Measurements from ENCODE around the gene PLBD1.
A peak's percentile ranks its signal among the peaks of the same experiment; 100 is the strongest.

Gene PLBD1, protein sequence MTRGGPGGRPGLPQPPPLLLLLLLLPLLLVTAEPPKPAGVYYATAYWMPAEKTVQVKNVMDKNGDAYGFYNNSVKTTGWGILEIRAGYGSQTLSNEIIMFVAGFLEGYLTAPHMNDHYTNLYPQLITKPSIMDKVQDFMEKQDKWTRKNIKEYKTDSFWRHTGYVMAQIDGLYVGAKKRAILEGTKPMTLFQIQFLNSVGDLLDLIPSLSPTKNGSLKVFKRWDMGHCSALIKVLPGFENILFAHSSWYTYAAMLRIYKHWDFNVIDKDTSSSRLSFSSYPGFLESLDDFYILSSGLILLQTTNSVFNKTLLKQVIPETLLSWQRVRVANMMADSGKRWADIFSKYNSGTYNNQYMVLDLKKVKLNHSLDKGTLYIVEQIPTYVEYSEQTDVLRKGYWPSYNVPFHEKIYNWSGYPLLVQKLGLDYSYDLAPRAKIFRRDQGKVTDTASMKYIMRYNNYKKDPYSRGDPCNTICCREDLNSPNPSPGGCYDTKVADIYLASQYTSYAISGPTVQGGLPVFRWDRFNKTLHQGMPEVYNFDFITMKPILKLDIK

DNA sequence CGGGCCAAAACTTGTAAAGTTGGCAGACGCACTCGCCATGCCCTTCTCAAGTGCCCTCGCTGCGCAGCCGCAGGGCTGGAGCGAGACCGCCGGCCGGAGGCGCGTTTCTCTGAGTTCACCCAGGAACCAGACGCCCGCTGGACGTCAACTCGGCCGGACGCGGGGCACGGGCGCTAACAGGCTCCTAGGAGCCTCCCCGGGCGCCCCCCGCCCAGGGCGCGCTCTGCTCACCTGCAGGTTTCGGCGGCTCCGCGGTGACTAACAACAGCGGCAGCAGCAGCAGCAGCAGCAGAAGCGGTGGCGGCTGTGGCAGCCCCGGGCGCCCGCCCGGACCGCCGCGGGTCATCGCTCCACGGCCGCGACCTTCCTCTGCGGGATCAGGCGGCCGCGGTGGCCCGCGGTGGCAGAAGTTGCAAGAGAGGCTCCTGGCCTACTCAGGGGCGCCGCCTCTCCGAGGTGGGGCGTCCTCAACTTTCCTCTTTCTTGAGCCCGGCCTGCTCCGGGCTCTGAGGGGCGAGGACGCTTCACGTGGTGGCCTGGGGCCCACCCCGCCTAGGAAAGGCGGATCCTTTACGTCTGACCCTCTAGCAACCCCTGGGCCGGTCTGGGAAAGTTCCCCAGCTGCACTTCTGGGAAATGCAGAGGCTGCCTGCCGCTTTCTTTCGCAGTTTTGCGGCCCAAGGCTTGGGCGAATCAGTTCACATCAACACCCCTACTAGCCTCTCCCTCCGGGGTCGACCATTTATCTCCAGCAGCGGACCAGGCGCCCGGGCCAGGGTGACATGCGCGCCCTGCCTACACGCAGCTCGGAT is at the start of gene PLBD1:
Gene PLBD1 (minus strand): TSS at position 533 of the 812 bp plus-strand sequence. CDS start 187 bp downstream, at position 346.
- DNase-seq = peak in 1 of 2 experiments; percentile 35

DNA sequence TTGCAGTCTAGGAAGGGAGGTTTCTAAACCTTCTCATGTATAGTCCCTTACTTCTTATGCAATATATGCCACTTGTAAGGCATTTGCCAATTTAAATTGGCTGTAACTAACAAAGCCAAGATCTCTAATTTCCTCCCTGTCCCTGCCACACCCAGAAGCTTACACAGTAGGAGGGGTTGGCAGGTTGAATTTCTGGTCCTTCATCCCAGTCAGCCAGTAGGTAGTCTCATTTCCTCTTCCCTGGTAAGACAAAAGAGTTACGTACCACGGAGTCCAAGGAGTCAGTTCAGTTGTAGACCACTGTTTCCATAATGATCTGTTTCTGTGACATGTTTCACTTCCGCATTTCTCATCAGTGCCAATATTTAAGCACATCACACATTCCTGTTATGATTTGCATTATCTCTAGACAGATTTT is 47.0 kb upstream of the PLBD1 start:
- no peak for DNase-seq

DNA sequence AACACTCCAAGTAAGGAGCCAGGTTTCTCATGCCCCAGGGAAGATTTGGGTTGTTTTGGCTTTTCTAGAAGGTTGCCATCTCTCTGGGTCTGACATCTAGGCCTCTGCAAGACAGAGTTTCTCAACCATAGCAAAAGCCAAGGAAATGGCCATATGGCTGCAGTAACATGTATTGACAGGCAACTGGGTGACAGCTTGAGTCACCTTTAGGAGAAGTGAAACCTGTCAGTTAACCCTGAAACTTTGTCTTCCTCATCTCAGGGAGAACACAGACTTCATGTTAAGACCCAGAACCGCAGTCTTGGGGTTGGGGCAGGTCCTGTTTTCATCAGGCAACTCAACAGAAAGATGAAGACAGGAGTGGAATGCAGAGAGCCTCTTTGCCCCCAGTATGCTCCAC is 46.0 kb upstream of the PLBD1 start:
- DNase-seq = no peak

DNA sequence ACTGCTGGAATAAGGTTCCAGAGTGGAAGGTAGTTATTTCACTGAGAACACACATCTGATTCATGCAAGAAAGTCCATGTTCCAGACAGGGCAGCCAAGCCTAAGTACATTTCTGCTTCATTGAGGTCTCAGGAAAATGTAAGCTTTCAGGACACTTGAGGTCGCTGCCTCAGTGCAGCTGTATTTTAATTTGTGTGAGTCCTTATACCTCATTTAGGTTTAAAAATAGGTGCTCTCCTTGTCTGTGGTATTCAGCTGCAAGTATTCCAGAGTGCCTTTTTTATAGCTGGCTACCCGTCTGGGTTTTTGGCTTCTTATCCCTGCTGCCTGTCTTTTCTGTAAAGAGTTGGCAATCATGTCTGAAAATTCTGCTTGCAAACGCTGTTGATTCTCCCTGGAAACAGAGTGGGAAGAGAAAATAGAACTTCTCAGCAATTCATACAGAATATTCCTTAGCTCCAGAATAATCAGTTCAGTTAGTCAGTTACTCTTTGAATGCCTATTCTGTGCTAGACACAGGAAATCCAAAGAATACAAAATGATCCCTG is 45.3 kb upstream of the PLBD1 start:
- no peak for DNase-seq

DNA sequence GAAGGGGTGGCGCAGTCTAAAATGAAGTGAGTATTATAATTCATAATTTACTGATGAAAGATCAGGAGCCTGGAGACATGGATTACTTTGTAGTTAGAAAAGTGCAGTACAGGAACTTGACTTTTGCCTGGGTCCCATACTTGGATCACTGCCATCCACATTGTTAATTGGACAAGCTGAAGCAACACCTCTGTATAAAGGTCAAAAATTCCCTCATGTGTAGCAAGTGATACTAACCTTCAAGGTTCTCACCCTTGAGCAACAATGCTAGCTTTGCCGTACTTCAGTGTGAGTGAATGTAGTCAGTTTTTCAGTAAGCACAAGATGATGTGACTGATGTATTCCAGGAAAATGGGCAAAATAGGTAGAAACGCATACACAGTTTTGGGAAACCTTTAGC is 44.6 kb upstream of the PLBD1 start:
- no peak for DNase-seq

DNA sequence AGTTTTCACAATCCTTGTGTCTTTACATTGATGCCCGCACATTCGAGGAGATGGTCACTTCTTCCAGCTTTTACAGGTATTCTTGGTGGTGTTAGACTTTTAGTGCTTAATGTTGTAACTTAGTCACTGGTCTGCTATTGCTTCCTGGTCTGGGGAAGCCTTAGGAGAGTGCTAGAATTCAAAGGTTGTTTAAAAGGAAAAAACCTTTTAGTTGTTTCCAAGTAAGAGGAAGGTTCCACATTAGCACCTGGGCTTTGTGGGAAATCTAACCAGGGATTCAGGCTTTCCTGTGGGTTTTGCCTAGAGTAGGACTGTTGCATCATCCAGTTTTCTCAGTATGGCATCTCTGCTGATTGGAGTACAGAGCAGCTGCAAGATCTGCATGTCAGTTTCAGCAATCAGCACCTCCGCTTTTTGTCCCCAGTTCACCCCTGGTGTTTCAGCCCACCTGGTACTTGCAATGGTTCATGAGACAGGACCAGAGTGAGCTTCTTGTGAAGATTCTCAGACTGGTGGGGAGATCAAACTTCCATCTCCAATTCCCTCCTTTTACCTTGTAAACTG is 44.0 kb upstream of the PLBD1 start:
- no peak for DNase-seq

DNA sequence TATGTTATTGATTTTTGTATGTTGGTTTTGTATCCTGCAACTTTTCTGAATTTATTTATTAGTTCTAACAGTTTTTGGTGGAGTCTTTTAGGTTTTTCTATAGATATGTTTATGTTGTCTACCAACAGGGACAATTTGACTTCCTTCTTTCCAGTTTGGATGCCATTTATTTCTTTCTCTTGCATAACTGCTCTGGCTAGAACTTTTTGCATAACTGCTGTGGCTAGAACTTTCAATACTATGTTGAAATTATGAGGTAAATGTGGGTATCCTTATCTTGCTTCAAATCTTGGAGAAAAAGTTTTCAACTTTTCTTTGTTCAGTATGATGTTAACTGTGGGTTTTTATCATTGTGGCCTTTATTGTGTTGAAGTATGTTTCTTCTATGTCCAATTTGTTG is 39.9 kb upstream of the PLBD1 start:
- DNase-seq = no peak

DNA sequence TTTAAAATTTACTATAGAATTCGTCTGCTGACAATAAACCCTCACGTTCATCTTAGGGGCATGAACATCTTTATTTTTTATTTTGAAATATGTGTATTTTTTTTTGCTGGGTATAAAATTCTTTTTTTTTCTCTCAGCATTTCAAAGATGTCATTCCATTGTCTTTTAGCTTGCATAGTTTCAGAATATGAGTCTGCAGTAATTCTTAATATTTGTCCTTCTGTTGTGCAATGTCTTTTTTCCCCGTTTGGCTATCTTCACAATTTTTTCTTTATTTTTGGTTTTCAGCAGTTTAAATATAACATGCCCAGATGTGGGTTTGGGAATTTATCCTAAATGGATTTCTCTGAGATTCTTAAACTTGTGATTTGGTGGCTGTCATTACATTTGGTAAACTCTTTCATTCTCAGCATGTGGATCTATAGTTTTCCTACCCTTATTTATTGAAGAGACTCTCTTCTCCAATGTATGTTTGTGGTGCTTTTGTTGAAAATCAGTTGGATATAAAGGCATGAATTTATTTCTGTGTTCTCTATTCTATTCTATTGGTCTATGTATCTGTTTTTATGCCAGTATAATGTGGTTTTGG is 37.8 kb upstream of the PLBD1 start:
- DNase-seq = no peak

DNA sequence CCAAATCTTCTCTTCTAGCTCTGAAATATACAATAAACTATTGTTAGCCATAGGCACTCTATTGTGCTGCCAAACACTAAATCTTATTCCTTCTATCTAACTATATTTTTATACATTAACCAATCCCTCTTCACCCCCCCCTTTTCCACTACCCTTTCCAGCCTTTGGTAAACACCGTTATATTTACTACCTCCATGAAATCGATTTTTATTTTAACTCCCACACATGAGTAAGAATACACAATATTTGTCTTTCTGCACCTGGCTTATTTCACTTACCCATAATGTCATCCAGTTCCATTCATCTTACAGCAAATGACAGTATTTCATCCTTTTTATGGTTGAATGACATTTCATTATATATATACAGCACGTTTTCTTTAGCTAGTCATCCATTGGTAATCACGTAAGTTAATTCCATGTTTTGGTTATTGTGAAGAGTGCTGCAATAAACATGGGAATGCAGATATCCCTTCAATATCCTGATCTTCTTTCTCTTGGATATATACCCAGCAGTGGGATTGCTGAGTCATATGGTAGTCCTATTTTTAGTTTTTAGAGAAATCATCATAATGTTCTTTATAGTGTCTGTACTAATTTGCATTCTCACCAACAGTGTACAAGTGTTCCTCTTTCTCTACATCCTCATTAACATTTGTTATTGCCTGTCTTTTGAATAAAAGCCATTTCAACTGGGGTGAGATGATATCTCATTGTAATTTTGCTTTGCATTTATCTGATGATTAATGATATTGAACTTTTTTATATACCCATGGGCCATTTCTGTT is 34.2 kb upstream of the PLBD1 start:
- no peak for DNase-seq

DNA sequence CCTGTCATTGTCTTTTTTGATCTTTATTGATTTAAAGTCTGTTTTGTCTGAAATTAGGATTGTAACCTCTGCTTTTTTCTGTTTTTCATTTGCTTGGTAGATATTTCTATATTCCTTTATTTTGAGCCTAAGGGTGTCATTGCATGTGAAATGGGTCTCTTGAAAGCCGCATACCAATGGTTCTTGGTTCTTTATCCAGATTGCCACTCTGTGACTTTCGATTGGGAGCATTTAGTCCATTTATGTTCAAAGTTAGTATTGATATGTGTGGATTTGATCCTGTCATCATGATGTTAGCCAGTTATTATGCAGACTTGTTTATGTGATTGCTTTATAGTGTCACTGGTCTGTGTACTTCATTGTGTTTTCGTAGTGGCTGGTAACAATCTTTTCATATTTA is 29.8 kb upstream of the PLBD1 start:
- DNase-seq = no peak

DNA sequence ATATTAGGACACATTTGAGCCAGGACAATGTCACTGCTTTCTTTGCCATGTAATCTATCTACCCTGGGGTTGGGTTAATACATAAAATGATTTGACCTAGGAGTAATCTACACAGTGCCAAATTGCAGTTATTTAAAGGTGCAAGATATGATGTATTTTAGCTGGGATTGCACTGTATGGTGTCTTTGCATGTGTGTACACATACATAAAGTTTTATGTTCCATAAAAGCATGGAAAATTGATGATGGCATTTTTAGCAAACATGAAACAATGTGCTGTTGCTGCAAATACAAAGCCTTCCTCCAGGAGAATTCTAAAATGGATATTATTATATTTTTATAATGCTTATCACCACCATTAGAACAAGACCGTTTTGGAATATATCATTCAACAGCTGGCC is 24.0 kb upstream of the PLBD1 start:
- DNase-seq = no peak

DNA sequence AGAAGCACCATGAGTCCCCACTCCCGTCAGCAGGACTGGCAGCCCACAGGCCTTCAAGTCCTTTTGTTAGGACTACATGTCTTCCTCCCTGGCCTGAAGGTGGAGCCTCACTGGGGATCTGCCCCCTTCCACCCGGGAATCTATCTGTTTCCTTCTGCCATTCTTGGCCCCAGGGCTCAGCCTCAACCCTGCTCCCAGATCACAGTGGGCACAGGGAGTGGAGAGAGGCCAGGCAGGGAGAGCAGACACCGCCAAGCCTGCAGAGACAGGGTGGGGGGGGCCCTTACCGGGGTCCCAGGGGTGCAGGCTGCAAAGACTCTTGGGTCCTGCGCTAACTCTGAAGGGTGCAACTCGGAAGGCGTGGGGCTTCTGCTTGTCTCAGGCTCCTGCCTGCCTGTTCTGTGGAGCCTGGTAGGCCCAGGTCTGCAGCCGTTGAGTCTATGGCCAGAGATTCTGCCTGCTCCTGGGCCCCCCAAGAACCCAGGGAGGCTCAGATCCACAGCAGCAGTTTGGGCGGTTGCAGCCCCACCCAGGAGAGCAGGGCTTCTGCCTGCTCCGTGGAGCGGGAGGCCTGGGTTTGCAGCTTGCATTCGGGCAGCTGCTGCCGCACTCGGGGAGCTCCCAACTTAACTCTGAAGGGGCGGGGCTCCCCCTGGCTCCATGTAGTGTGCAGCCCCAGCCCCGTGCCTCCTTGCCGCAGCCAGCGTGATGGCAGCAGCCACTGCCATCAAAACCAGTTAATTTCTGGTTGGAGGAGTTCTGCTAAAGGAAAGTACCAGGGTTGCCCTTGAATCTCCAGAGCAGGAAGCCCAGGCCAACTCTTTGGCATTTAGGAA is 21.7 kb upstream of the PLBD1 start:
- no peak for DNase-seq

DNA sequence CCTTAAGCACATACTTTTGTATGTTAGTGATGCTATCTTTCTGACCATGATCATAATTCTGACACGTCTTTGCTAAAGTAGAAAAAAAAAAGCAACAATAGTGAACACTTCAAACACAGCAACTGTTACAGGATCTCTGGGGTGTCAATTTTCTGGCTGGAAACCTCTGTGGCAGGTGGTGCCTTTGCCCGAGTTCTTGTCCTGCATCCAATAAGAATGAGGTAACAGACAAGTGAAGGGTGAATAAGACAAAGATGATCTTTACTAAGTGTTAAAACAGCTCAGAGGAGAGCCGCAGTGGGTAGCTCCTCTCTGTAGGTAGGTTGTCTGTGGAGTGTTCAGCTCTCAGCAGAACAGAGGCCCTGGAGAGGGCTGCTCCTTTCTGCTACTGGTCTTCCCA is 20.9 kb upstream of the PLBD1 start:
- DNase-seq = no peak

DNA sequence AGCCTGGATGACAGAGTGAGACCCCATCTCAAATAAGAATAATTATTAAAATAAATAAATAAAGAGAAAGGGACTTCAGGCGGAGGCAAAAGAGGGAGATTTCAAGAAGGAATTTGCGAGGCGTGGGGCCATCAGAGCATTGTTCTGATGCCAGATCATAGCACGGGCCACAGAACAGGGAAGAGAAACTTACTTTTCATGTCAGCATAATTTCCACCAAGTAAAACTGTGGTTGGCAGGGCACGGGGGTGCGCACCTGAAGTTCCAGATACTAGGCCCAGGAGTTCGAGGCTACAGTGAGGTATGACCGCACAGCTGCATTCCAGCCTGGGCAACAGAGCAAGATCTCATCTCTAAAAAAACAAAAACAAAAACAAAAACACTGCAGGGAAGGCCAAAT is 11.0 kb upstream of the PLBD1 start:
- no peak for DNase-seq

DNA sequence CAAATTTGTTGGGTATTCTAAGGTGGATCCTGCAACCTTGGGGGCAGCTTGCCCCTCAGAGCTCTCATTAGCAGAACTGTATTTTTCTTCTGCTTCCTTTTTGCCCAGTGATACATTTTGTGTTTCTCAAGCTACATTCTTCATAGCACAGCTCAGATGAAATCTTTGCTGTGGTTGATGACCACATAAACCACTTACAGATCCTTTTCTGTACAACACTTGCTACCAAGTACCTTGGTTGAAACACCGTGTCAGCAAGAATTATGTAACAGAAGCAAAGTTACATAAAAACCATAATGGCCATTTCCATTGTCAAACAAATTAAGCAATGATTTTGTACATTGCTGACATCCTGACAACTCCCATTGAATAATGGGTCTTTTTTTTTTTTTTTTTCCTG is 9.7 kb upstream of the PLBD1 start:
- DNase-seq = no peak

DNA sequence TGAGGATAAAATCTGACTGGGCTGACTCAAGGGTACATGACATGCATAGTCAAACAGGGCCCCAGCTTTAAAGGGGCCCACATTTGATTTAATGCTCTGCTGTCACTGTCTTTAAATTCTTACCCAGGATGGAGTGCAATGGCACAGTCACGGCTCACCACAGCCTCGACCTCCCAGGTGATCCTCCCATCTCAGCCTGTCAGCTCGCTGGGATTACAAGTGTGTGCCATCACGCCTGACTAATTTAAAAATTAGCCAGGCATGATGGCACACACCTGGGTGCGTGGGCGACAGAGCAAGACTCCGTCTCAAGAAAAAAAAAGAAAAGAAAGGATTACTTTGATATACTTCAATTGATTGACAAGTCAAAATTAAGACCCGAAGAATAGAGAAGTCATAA is 9.2 kb upstream of the PLBD1 start:
- no peak for DNase-seq

DNA sequence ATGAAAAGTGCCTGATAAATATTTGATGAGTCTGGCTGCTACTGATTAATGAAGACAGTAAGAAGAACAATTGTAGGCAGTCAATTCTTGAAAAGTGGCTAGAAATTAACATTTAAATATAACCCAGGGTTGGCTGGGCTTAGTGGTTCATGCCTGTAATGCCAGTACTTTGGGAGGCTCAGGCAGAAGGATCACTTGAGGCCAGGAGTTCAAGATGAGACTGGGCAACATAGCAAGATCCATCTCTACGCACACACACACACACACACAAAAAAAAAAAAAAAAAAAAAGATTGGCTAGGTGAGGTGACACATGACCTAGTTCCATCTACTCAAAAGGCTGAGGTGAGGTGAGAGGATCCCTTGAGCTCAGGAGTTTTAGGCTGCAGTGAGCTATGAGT is 7.9 kb upstream of the PLBD1 start:
- no peak for DNase-seq

DNA sequence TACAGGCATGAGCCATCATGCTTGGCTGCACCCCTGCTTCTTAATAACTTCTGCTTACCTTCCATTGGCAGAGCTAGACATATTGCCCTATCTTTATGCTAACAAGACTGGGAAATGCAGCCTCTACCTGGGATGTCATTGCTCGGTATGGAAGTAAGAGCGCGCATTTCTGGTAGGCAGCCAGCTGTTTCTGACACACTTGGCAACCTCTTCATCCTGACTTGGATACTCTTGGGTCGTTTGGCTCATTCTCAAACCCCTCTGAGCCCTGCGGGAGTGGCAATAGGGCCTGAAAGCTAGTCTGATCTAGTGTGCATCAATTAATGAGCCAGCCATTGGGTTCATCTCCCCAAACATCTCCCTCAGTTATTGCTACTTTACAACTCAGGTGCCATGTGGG is 5.4 kb upstream of the PLBD1 start:
- no peak for DNase-seq

DNA sequence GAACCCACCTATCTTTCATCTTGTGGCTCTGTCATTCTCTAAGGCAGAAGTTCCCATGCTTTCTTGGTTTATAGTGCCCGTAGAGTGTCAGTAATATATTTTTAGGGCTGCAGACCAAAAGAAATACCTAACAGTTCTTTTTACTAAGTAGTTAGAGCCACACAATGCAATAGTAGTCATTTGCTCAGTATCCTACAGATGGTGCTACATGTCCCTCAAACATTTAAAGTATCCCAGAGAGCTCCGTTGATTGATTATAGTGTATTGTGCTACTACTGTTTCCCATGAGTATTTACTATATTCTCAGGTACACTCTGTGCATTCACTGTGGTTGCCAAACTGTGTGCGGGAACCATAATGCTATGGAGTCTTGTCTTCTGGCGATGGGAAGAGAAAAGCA is 4.7 kb upstream of the PLBD1 start:
- DNase-seq = no peak

DNA sequence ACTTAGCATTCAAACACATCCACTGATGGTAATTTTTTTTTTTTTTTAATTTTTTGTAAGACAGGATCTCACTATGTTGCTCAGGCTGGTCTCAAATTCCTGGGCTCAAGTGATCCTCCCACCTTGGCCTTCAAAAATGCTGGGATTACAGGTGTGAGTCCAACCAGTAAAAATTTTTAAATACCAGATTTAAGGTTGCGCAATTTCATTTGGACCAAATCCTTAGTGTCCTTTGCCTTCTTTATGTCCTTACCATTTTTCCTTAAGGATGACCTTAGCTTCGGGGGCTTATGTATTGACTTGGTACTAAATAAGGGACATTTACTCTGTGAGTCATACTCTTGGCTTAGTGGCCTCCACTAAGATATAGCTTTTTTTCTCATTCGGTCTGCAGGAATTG is 4.1 kb upstream of the PLBD1 start:
- DNase-seq = no peak

DNA sequence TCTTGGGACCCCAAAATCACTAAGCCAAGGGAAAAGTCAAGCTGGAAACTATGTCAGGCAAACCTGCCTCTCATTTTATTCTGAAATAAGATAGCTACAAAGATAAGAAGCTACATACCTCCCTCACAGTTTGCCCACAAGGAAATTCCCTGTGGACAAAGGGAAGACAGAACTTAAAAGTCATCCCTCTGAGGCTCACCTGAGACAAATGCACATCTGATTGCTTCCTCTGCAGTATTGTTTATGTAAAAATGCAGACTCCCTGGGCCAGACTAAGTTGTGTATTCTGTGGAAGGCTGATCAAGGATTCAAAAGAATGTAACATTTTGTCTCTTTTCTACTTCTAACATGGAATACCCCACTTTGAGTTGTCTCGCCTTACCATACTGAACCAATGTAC is 2.5 kb upstream of the PLBD1 start:
- no peak for DNase-seq

Measured in NCI-H524 (cell line).